Measurements from ENCODE around the gene VSTM2B.

GRCh38 chr19:29503785-29504184 lies 22.0 kb upstream of the VSTM2B start:
- no peak for TF ChIP-seq EZH2 (IDR thresholded peaks at IDR 0.05; ENCODE audit: borderline replicate concordance, low read depth, low read length, poor library complexity, severe bottlenecking)
- no peak for TF ChIP-seq CTCF (conservative IDR thresholded peaks at IDR 0.05; ENCODE audit: low read depth, low read length)
